H1 (cell line): ENCODE results near the gene PDE5A. TPM values are rescaled to one million over a fixed set of nuclear protein-coding genes. Genes with fewer than 3 reads are reported as not detected.

Source experiments
- CTCF ChIA-PET: fragments of 300-600 bp; sonication (Branson Sonifier 250); formaldehyde crosslinking; loops from one replicate; lab custom pipeline; 2021; ENCODE audit not compliant: partially characterized antibody; lab: Charles Lee
- POLR2A ChIA-PET: fragments of 300-600 bp; sonication (Branson Sonifier 250); formaldehyde crosslinking; loops from one replicate; lab custom pipeline; 2021; ENCODE audit warnings: inconsistent platforms; ENCODE audit not compliant: partially characterized antibody; lab: Charles Lee
- DNase-seq, 2 experiments: peaks; one replicate each; pipeline versions ENCODE4 v3.0.0 to v3.0.0-alpha.2; 2010 to 2022; ENCODE audit warnings: low spot score in 2 of 2, low read depth in 1 of 2, mixed read lengths in 1 of 2
- FAIRE-seq: peaks from 2 replicates; lab custom pipeline; 2011; peaks lifted over from hg19 to GRCh38; lab: Jason Lieb, UNC
- H2AFZ ChIP-seq: 2 replicates; pipeline ENCODE4 v1.8.1; 2012; ENCODE audit warnings: low read length, inconsistent platforms
- H2AK5ac ChIP-seq: 2 replicates; pipeline ENCODE4 v1.6.1; 2013; ENCODE audit warnings: low read depth, low read length
- H2BK120ac ChIP-seq: replicated peaks from 2 replicates; pipeline ENCODE3; 2013; ENCODE audit warnings: low read depth, low read length, inconsistent platforms
- H2BK12ac ChIP-seq: 2 replicates; pipeline ENCODE4 v1.6.1; 2013; ENCODE audit warnings: low read depth, low read length
- H2BK15ac ChIP-seq: 2 replicates; pipeline ENCODE4 v1.6.1; 2013; ENCODE audit warnings: low read length
- H2BK20ac ChIP-seq: 2 replicates; pipeline ENCODE4 v1.6.1; 2013; ENCODE audit warnings: low read length
- H2BK5ac ChIP-seq: 2 replicates; pipeline ENCODE4 v1.6.1; 2013; ENCODE audit warnings: low read depth, low read length
- H3K14ac ChIP-seq: 2 replicates; pipeline ENCODE4 v1.6.1; 2013; ENCODE audit warnings: inconsistent platforms; ENCODE audit not compliant: insufficient read length
- H3K18ac ChIP-seq: 2 replicates; pipeline ENCODE4 v1.6.1; 2013; ENCODE audit warnings: low read length; ENCODE audit errors: extremely low read depth
- H3K23ac ChIP-seq: 2 replicates; pipeline ENCODE4 v1.6.1; 2013; ENCODE audit warnings: inconsistent platforms; ENCODE audit not compliant: insufficient read length
- H3K23me2 ChIP-seq: 2 replicates; pipeline ENCODE4 v1.6.1; 2013; ENCODE audit warnings: low read depth, low read length
- H3K27ac ChIP-seq: 2 replicates; pipeline ENCODE4 v1.6.1; 2011; ENCODE audit warnings: low read depth, low read length, inconsistent platforms
- H3K27me3 ChIP-seq, 4 experiments: replicated peaks in 1 of 4; 1 replicate in 1 of 4; 2 replicates in 3 of 4; pipeline versions ENCODE4 v1.6.1 to v1.8.1; 2011 to 2013; ENCODE audit warnings: low read length in 3 of 4, mild to moderate bottlenecking in 3 of 4, inconsistent platforms in 2 of 4, mixed read lengths in 2 of 4, moderate library complexity in 1 of 4; ENCODE audit not compliant: control insufficient read depth in 3 of 4, insufficient read depth in 3 of 4; ENCODE audit errors: extremely low read depth in 1 of 4
- H3K36me3 ChIP-seq, 4 experiments: 2 replicates each; pipeline versions ENCODE4 v1.6.1 to v1.8.1; 2011 to 2013; ENCODE audit warnings: mild to moderate bottlenecking in 4 of 4, low read length in 3 of 4, moderate library complexity in 2 of 4, control low read depth in 1 of 4, inconsistent platforms in 1 of 4; ENCODE audit not compliant: insufficient read depth in 4 of 4, control insufficient read depth in 2 of 4
- H3K4ac ChIP-seq: replicated peaks from 2 replicates; pipeline ENCODE3; 2013; ENCODE audit warnings: low read length, low read depth, mixed read lengths, inconsistent platforms; ENCODE audit not compliant: insufficient read length
- H3K4me1 ChIP-seq, 4 experiments: replicated peaks in 1 of 4; 1 replicate in 1 of 4; 2 replicates in 3 of 4; pipeline versions ENCODE4 v1.6.1 to v1.8.1; 2011 to 2013; ENCODE audit warnings: low read length in 3 of 4, inconsistent platforms in 2 of 4, mixed read lengths in 1 of 4; ENCODE audit not compliant: insufficient read depth in 4 of 4, control insufficient read depth in 3 of 4
- H3K4me2 ChIP-seq, 2 experiments: 2 replicates each; pipeline versions ENCODE4 v1.6.1 to v1.8.1; 2011 to 2013; ENCODE audit warnings: low read depth in 2 of 2, low read length in 2 of 2, control low read depth in 1 of 2, inconsistent platforms in 1 of 2, mild to moderate bottlenecking in 1 of 2; ENCODE audit not compliant: insufficient read depth in 1 of 2
- H3K4me3 ChIP-seq, 4 experiments: fragments of 200-600, 300-600 bp in 1 of 4; sonication (generic), shearing (Covaris generic), sonication (Bioruptor Twin) in 1 of 4; 2 replicates each; pipeline versions ENCODE4 v1.5.1 to v1.8.1; 2011 to 2016; ENCODE audit warnings: low read length in 4 of 4, low read depth in 3 of 4, control low read depth in 2 of 4, inconsistent platforms in 2 of 4, mild to moderate bottlenecking in 2 of 4, mixed read lengths in 1 of 4, moderate library complexity in 1 of 4; ENCODE audit not compliant: insufficient read depth in 2 of 4; ENCODE audit errors: extremely low read depth in 1 of 4
- H3K56ac ChIP-seq: replicated peaks from 2 replicates; pipeline ENCODE3; 2013; ENCODE audit warnings: low read depth, mild to moderate bottlenecking, mixed read lengths, low read length, inconsistent platforms; ENCODE audit not compliant: insufficient read length
- H3K79me1 ChIP-seq: 2 replicates; pipeline ENCODE4 v1.6.1; 2013; ENCODE audit warnings: low read depth, low read length, control low read depth
- H3K79me2 ChIP-seq, 2 experiments: 2 replicates each; pipeline versions ENCODE4 v1.6.1 to v1.8.1; 2012 to 2013; ENCODE audit warnings: low read length in 2 of 2, mild to moderate bottlenecking in 2 of 2, inconsistent platforms in 1 of 2; ENCODE audit not compliant: insufficient read depth in 2 of 2, control insufficient read depth in 1 of 2
- H3K9ac ChIP-seq, 4 experiments: replicated peaks in 1 of 4; 1 replicate in 1 of 4; 2 replicates in 3 of 4; pipeline versions ENCODE4 v1.6.1 to v1.8.1; 2011 to 2013; ENCODE audit warnings: low read depth in 3 of 4, low read length in 3 of 4, control low read depth in 2 of 4, mild to moderate bottlenecking in 2 of 4, moderate library complexity in 2 of 4, inconsistent platforms in 1 of 4; ENCODE audit errors: extremely low read depth in 1 of 4
- H3K9me3 ChIP-seq, 2 experiments: 2 replicates each; pipeline versions ENCODE4 v1.6.1 to v1.8.1; 2012 to 2013; ENCODE audit warnings: mild to moderate bottlenecking in 2 of 2, moderate library complexity in 2 of 2, control low read depth in 1 of 2, inconsistent platforms in 1 of 2, low read depth in 1 of 2, low read length in 1 of 2, mixed read lengths in 1 of 2; ENCODE audit not compliant: insufficient read depth in 2 of 2
- H4K20me1 ChIP-seq, 2 experiments: replicated peaks in 1 of 2; 2 replicates each; pipeline versions ENCODE3 to v1.8.1; 2011 to 2013; ENCODE audit warnings: inconsistent platforms in 2 of 2, low read length in 2 of 2, mild to moderate bottlenecking in 1 of 2; ENCODE audit not compliant: insufficient read depth in 2 of 2, control insufficient read depth in 1 of 2
- H4K5ac ChIP-seq: 2 replicates; pipeline ENCODE4 v1.6.1; 2013; ENCODE audit warnings: low read length, low read depth, mixed read lengths, inconsistent platforms; ENCODE audit not compliant: insufficient read length
- H4K8ac ChIP-seq: 2 replicates; pipeline ENCODE4 v1.8.0; 2013; ENCODE audit warnings: mild to moderate bottlenecking, moderate library complexity, low read length, inconsistent platforms; ENCODE audit not compliant: insufficient read depth; ENCODE audit errors: extremely low read depth
- H4K91ac ChIP-seq: replicated peaks from 2 replicates; pipeline ENCODE3; 2013; ENCODE audit warnings: low read length, mixed read lengths, inconsistent platforms; ENCODE audit not compliant: insufficient read length
- CEBPB ChIP-seq: IDR thresholded peaks from 2 replicates; pipeline ENCODE4 v1.6.1; 2012; ENCODE audit warnings: low read depth, low read length
- GABPA ChIP-seq: IDR thresholded peaks from 2 replicates; pipeline ENCODE4 v1.6.1; 2011; ENCODE audit warnings: mild to moderate bottlenecking, low read length, moderate library complexity, borderline replicate concordance; ENCODE audit not compliant: insufficient read depth
- WGBS, 2 experiments: shearing (Covaris generic) in 1 of 2; methylation state at CpG; one replicate each; pipeline versions ENCODE4 v1.1.6 to v1.1.7; 2013 to 2015; ENCODE audit warnings: low lambda C conversion rate in 2 of 2, mixed read lengths in 2 of 2, inconsistent platforms in 1 of 2, low coverage in 1 of 2, missing lambda C conversion rate in 1 of 2; ENCODE audit not compliant: insufficient replicate concordance in 2 of 2, insufficient coverage in 1 of 2, insufficient read length in 1 of 2; ENCODE audit errors: extremely low coverage in 1 of 2, missing lambda C conversion rate in 1 of 2; 5-methylcytosine and 5-hydroxymethylcytosine counted together
- polyA plus RNA-seq, 7 experiments: library from polyadenylated mRNA; depleted of rRNA in 3 of 7; stranded (reverse) in 5 of 7; unstranded in 2 of 7; fragments of >200 nt in 5 of 7; fragments of 200-250 nt in 2 of 7; gene quantifications; 1 replicate in 5 of 7; 2 replicates in 1 of 7; 4 replicates in 1 of 7; pipeline versions ENCODE4 v1.2.1 to v1.2.3, GENCODE V29; 2011 to 2013; ENCODE audit warnings: missing spikeins in 2 of 7, mixed read lengths in 2 of 7
- total RNA-seq: library from RNA; stranded (reverse); fragmentation: NEBNext Ultra II Directional; extraction: Animal tissue kit (Norgen Biotek cat#: 25700); gene quantifications from 2 replicates; pipeline ENCODE4 v1.2.1, GENCODE V29; 2021

The PDE5A gene
- total and polyA plus RNA-seq, 2 of the 8 experiments (the other 6 are each of a cell fraction or from before 2014, with no cell fraction given): 5.6 to 32.4 TPM

DNA sequence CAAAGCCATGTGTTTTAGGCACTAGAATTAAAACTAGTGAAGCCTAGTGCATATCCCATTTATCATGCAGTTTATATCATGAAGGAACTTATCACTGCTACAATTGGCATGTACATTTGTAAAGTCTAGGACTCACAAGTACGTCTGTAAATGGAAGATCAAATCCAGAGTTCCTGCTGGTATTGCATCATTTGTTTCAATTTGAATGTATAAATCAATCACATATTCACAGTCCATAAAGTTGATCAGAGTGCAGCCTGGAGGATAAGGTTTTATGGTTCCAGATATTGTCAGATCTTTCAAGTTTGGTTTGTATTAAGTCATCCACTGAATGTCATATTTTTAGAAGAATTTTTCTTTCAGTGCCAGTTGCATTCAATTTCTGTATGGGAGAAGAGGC, 32.6 kb upstream of the PDE5A start:
- Histone ChIP-seq H3K14ac (no peak overlapping the region), H3K9me3 (no peaks in the 10 kb centered on the region), H3K18ac (no peak overlapping the region), H2AFZ (no peak overlapping the region), H3K4ac (no peak overlapping the region), H3K9ac (no peak overlapping the region), H3K23ac (no peak overlapping the region), H4K5ac (no peak overlapping the region), H3K56ac (no peak overlapping the region), H2BK12ac (no peak overlapping the region), H3K23me2 (no peaks in the 10 kb centered on the region)
- POLR2A ChIA-PET: no interaction called here
- 86% methylated on average over 1 of the region's 1 CpG; no CpG with 5 or more reads in 1 of the 2 experiments for WGBS, 2 experiments
- TF ChIP-seq GABPA (no peak), CEBPB (0 out of 2 replicates have a peak, but pooled peaks have one; percentile 35)
- TF ChIP-seq, all 59 proteins: peak for 1
- H3K4me2 ChIP-seq: no peak overlapping the region
- no peaks in the 10 kb centered on the region for H3K36me3 ChIP-seq
- no peak overlapping the region for H4K8ac ChIP-seq
- CTCF ChIA-PET: interaction anchor here (1.7 kb wide), 1 partner anchor 32 kb away, joined by 5 read pairs; the partner anchor contains the start of gene PDE5A
- no peaks in the 10 kb centered on the region for H3K79me1 ChIP-seq
- H2AK5ac ChIP-seq: no peak overlapping the region
- DNase-seq (no peak), FAIRE-seq (no peak)
- no peak overlapping the region for H3K27ac ChIP-seq
- no peaks in the 10 kb centered on the region for H4K20me1 ChIP-seq
- H2BK20ac ChIP-seq: no peak overlapping the region
- H3K4me3 ChIP-seq: no peak overlapping the region
- H3K4me1 ChIP-seq: no peaks in the 10 kb centered on the region
- no peaks in the 10 kb centered on the region for H3K27me3 ChIP-seq
- H2BK120ac ChIP-seq: no peak overlapping the region
- H2BK5ac ChIP-seq: no peak overlapping the region
- no peak overlapping the region for H4K91ac ChIP-seq
- no peaks in the 10 kb centered on the region for H3K79me2 ChIP-seq
- H2BK15ac ChIP-seq: no peak overlapping the region
